GM18505 (cell line): ENCODE measurements around the gene KMO.

Source experiments
- ATAC-seq: cut with Tn5 transposase; IDR thresholded peaks from one replicate; pipeline ENCODE4 v1.9.1; 2021; ENCODE audit not compliant: unreplicated experiment
- POLR2A ChIP-seq: IDR thresholded peaks from 4 replicates; pipeline ENCODE4 v1.6.1; 2011; ENCODE audit warnings: borderline replicate concordance; ENCODE audit not compliant: insufficient read depth, insufficient read length; ENCODE audit errors: extremely low read depth

The KMO gene

DNA sequence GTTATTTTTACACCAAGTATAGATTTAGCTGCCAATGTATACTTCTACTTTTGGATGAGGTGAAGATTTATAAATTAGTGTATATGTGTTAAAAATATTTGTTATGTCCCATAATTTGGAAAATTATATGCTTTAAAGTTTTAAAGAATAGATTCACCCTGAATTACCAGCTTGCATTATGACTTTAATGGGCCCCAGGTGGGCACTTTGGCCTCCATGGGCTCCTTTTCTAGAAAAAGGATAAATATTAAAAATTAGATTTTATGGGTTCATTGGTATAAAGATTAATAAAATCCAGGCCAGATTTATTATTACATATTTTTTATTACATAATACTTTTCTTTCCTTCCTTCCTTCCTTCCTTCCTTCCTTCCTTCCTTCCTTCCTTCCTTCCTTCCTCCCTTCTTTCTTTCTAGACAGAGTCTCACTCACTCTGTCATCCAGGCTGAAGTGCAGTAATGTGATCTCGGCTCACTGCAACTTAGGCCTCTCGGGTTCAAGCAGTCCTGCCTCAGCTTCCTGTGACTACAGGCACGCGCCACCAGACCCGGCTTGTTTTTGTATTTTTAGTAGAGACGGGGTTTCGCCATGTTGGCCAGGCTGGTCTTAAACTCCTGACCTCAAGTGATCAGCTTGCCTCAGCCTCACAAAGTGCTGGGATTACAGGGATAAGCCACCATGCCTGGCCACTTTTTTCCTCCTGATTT, 21.9 kb downstream of the KMO start:
- no peak for TF ChIP-seq POLR2A

GRCh38 chr1:241555526-241555925, 23.3 kb downstream of the KMO start:
- ATAC-seq = no peak

More for the DNA sequence above, 21.9 kb downstream of the KMO start:
- no peak for ATAC-seq

DNA sequence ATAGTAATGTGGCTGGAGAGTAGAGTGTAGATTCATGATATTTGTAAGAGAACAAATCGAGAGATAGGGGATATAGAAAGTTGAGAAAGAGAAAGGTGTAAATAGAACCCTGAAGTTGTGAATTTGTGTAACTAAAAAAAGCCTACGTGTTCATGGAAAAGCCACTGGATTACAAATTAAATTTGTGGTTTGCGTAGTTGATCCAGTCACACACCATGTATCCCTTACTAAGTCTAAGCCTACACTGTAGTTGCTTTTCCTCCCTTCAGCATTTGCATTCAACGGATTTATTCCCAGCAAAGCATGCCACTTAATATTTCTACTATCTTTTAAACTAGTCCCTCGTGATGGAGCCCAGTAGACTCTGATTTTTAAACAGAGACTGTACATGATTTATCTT, 24.9 kb downstream of the KMO start:
- no peak for ATAC-seq

More at GRCh38 chr1:241555526-241555925, 23.3 kb downstream of the KMO start:
- no peak for TF ChIP-seq POLR2A

GRCh38 chr1:241557551-241558193, 25.5 kb downstream of the KMO start:
- TF ChIP-seq POLR2A = no peak
- no peak for ATAC-seq

More for the DNA sequence above, 24.9 kb downstream of the KMO start:
- no peak for TF ChIP-seq POLR2A

DNA sequence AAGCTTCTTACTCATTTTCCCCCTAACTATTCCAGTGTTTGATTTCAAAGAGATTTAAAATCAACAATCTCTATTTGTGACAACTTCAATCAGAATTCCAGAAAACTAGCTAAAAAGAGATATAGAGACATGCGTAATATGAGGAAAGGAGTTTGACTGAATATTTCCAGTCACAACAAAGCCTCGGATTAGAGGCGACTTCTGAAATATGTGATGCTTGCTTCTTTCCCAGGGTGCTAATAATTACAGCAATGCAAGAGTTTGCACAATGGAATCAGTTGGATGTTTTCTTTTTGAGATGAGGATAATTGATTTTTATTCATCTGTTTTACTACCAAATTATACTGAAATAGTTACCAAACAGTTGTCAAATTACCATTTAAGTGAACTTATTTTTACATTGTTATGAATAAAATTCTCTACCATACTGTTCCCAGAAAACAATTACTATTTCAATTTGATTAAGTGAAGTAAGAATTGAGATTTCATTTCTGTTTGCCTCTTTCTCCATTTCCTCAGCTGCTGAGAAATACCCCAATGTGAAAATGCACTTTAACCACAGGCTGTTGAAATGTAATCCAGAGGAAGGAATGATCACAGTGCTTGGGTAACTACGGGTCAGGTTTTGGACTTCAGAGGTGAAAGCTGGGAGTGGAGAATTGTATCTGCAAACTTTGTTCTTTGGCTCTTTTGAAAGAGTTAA, 28.1 kb downstream of the KMO start:
- ATAC-seq = no peak
- no peak for TF ChIP-seq POLR2A

DNA sequence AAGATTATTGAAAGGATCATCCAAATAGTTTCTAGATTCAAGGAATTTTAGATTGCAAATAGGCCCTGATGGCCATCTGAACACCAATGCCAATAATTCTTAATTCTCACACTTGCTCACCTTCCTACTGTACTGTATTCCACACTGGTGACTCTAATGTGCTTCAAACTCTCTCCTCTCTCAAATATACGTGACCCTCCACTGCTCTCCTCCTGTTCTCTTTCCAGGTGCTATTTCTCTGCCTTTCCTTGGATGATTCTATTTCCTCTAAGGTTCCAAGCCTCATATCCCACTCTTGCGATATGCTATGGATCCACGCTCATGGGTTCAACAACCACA, 28.6 kb downstream of the KMO start:
- TF ChIP-seq POLR2A = no peak
- ATAC-seq = no peak

DNA sequence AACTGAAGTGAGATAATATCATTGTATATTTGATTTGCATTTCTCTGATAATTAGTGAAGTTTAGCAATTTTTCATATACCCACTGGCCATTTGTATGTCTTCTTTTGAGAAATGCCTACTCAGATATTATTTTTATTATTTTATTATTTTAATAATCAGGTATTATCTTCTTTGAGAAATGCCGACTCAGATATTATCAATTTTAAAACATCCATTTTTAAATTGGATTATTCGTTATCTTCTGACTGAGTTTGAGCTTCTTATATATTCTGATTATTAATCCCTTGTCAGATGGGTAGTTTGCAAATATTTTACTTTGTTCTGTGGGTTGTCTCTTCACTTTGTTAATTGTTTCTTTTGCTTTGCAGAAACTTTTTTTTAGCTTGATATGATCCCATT, 37.7 kb downstream of the KMO start:
- no peak for TF ChIP-seq POLR2A
- no peak for ATAC-seq

DNA sequence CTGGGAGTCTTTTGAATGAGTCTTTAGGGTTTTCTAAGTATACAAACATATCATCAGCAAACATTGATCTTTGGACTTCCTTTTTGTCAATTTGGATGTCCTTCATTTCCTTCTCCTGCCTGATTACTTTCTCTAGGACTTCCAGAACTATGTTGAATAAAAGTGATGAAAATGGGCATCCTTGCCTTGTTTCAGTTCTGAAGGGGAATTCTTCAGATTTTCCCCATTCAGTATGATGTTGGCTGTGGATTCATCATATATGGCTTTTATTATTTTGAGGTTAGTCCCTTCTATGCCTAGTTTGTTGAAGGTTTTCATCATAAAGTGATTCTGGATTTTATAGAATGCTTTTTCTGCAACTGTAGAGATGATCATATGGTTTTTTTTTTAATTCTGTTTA, 42.0 kb downstream of the KMO start:
- no peak for TF ChIP-seq POLR2A
- no peak for ATAC-seq

DNA sequence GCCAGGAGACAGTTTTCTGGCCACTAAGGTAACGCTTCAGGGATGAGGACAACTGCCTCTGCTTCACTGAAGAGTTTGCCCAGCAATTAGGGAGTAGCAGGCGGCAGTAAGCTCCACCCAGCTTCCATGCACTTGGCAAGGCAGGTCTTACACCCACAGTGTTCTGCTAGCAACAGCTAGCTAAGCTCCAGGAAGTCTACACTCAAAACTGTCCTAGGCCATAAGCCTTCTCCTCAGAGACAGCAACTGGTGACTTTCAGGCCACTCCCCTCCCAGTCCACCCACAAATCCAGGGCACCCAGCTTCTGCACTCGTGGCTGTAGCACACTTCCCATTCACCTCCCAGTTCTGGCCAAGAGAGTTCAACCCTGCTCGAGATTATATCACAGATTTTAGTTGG, 47.3 kb downstream of the KMO start:
- no peak for ATAC-seq
- TF ChIP-seq POLR2A = no peak

DNA sequence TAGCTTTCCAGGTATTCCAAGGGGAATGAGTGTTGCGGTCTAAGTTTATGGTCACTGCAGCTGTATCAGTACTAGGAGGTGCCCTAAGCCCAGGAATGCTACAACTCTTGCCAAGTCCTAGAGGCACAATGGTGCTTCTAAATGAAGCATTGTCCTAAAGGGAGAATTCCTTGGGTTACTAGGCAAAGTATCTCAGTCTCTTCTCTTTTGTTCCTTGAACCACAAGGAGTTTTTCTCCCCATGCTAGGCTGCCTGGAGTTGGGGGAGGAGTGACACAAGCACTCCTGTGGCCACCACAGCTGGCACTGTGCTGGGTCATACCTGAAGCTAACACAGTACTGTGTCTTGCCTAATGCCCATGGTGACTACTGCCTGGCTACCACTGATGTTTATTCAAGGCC, 50.7 kb downstream of the KMO start:
- TF ChIP-seq POLR2A = no peak
- no peak for ATAC-seq

DNA sequence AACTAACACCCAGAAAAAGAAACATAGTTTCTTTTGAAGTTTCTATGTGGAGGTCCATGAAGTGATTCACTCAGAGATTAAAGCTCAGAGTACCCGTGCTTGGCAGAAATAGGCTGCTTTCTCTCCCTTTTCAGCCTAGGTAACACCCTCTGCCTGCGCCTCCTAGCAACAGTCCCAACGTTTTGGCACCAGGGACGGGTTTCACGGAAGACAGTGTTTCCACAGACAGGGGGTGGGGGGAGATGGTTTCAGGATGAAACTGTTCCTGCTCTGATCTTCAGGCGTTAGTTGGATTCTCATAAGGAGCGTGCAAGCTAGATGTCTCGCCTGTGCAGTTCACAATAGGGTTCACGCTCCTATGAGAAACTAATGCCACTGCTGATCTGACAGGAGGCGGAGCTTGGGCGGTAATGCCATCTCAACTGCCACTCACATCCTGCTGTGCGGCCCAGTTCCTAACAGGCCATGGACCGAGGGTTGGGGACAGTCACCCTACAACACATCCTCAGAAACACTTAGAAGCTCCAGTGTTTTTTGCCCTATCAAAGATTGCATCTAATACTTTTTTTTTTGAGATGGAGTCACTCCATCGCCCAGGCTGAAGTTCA, 54.8 kb downstream of the KMO start:
- no peak for ATAC-seq
- TF ChIP-seq POLR2A = no peak

DNA sequence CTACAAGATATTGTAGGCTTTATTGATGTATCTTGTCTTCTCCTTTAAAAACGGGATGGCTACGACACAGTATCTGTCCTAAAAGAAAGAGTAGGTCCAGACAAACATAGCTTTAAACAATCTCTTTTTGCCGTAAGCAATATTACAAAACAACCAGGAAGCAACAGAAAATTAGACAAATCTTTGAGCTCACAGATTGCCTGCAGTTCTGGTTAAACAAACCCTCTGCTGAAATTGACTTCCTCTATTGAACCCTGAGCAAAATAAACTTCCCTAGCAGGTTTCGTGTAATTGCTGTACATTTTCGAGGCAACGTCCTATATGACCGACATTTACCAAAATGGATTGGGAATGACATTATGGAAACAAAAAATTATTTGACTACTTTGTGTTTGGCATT, 57.3 kb downstream of the KMO start:
- no peak for TF ChIP-seq POLR2A
- no peak for ATAC-seq

DNA sequence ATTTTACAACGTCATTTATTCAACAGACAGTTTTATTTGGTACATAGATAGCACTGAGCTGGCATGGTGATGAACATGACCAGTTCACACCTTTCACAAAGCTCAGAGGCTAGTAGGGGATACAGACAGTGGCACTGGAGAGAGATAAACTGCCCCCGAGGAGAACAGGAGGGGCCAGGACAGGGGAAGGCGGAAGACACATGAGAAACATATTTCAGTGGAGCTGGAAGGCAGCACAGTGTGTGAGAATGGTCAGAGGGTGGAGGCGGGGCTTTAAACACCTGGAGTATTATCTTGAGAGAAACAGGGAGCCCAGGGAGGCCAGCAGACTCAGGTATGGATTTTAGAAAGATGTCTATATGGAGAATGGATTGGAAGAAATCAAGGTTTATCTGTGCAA, 58.5 kb downstream of the KMO start:
- no peak for ATAC-seq
- TF ChIP-seq POLR2A = no peak
